Measurements from ENCODE around the gene SMAD5. TPM values are rescaled to one million over a fixed set of nuclear protein-coding genes. Genes with fewer than 3 reads are reported as not detected.
A peak's percentile ranks its signal among the peaks of the same experiment; 100 is the strongest.

SMAD5 gene
- total and polyA plus RNA-seq, 2 of the 13 experiments (the other 11 are each of a cell fraction or from before 2014, with no cell fraction given), result 27.2 to 48.5 TPM

GRCh38 chr5:136134653-136135052 lies 2.0 kb downstream of the SMAD5 start (continued):
- TF ChIP-seq ZC3H13 (CRISPR knock-in tag; IDR thresholded peaks at IDR 0.05), result no peak
- TF ChIP-seq PCBP1 (IDR thresholded peaks at IDR 0.05; ENCODE audit: borderline replicate concordance, low read depth, low read length), result no peak
- TF ChIP-seq REST (IDR thresholded peaks at IDR 0.05; ENCODE audit: borderline replicate concordance in 1 of 2, low read depth in 1 of 2, low read length in 2 of 2), result no peak
- no peak for TF ChIP-seq ZNF101 (CRISPR knock-in tag; IDR thresholded peaks at IDR 0.05; ENCODE audit: borderline replicate concordance, low read depth)
- TF ChIP-seq MAFK (conservative IDR thresholded peaks at IDR 0.05 in 1 of 2, IDR thresholded peaks at IDR 0.05 in 1 of 2; ENCODE audit: low read length in 2 of 2), result peak; percentile 43 to 69; a peak in 3 of 4 replicates
- peak; percentile 68; the same call in 1 of the 2 replicates for TF ChIP-seq MAFF (IDR thresholded peaks at IDR 0.05; ENCODE audit: low read depth, low read length)
- TF ChIP-seq ZNF20 (CRISPR knock-in tag; IDR thresholded peaks at IDR 0.05), result no peak

- Histone ChIP-seq H3K79me2 (ENCODE audit: insufficient read depth, low read length) (peaks cover 76% of the 10 kb centered on the region), H3K4me2 (ENCODE audit: low read depth, low read length) (peak overlapping the region; percentile 81), H3K27ac (ENCODE audit: extremely low read length, insufficient read depth, low read length) (no peak overlapping the region), H3K4me1 (ENCODE audit: insufficient read depth, low read length) (peaks cover 82% of the 10 kb centered on the region), H2AFZ (ENCODE audit: low read length) (no peak overlapping the region), H3K27me3 (ENCODE audit: control insufficient read depth in 1 of 2, insufficient read depth in 2 of 2, low read length in 2 of 2) (no peaks in the 10 kb centered on the region; a peak in 1 of 5 replicates), H4K20me1 (ENCODE audit: insufficient read depth, low read length) (peaks cover 52% of the 10 kb centered on the region), H3K9ac (ENCODE audit: insufficient read depth, low read depth, low read length) (no peak overlapping the region), H3K4me3 (replicated peaks in 1 of 3; ENCODE audit: insufficient read depth in 1 of 3, low read depth in 2 of 3, low read length in 3 of 3) (no peak overlapping the region), H3K9me3 (ENCODE audit: low read length) (no peaks in the 10 kb centered on the region), H3K36me3 (replicated peaks in 1 of 2; ENCODE audit: control insufficient read depth in 1 of 2, insufficient read depth in 2 of 2, low read length in 2 of 2) (no peaks in the 10 kb centered on the region)
- WGBS (ENCODE audit: low lambda C conversion rate), result 97% methylated on average over 2 of the region's 2 CpGs
- POLR2A ChIA-PET, result interaction anchor here (0.8 kb wide), 1 partner anchor 12 kb away, joined by 3 read pairs; no protein-coding TSS in a partner anchor
- BruUV-seq (replicated peaks), result no TSS peak
- FAIRE-seq (no peak), ATAC-seq (no peak), DNase-seq (ENCODE audit: low spot score) (no peak)
- CTCF ChIA-PET (ENCODE audit: low intra/inter-chr PET ratio, low total read pairs), result no interaction called here
- in situ Hi-C loops (cut with HindIII; ENCODE audit: extremely low pct_ligation_motif_present, low pct_unique_long_range_greater_than_20kb) (no loop called here), intact Hi-C loops (cut with micrococcal nuclease; ENCODE audit: unreplicated experiment) (no loop called here)
- TF ChIP-seq SMAD3 (CRISPR knock-in tag; IDR thresholded peaks at IDR 0.05) (no peak), RFX1 (IDR thresholded peaks at IDR 0.05) (no peak), ZNF24 (IDR thresholded peaks at IDR 0.05) (no peak), ZNF800 (CRISPR knock-in tag; IDR thresholded peaks at IDR 0.05) (no peak), ZNF567 (CRISPR knock-in tag; IDR thresholded peaks at IDR 0.05; ENCODE audit: borderline replicate concordance) (no peak), ZNF674 (CRISPR knock-in tag; IDR thresholded peaks at IDR 0.05; ENCODE audit: low read depth) (no peak), REL (CRISPR knock-in tag; conservative IDR thresholded peaks at IDR 0.05) (no peak), ZNF644 (CRISPR knock-in tag; IDR thresholded peaks at IDR 0.05; ENCODE audit: low read depth) (no peak)
Observed at GRCh38 chr5:136135536-136135935, 2.9 kb downstream of the SMAD5 start.

Measured in HepG2 (cell line).